H9 (cell line): Measurements from ENCODE around the gene ULK2. TPM values are rescaled to one million over a fixed set of nuclear protein-coding genes. Genes with fewer than 3 reads are reported as not detected.
A peak's percentile ranks its signal among the peaks of the same experiment; 100 is the strongest.

ENCODE experiments used
- DNase-seq: peaks from one replicate; pipeline ENCODE4 v3.0.0-alpha.2; 2017
- H2AFZ ChIP-seq: one replicate; pipeline ENCODE4 v1.6.1; 2013; ENCODE audit warnings: mild to moderate bottlenecking, low read length, control low read depth, moderate library complexity
- H2AK5ac ChIP-seq: 2 replicates; pipeline ENCODE4 v1.6.1; 2013; ENCODE audit warnings: low read length, control low read depth, mixed read lengths; ENCODE audit not compliant: insufficient read length
- H2BK120ac ChIP-seq: one replicate; pipeline ENCODE4 v1.6.1; 2013; ENCODE audit warnings: low read depth, mild to moderate bottlenecking, low read length, control low read depth, inconsistent platforms; ENCODE audit not compliant: poor library complexity, severe bottlenecking
- H2BK12ac ChIP-seq: 2 replicates; pipeline ENCODE4 v1.6.1; 2013; ENCODE audit warnings: low read length, control low read depth, mixed read lengths, low read depth; ENCODE audit not compliant: insufficient read length
- H2BK15ac ChIP-seq: 2 replicates; pipeline ENCODE4 v1.6.1; 2013; ENCODE audit warnings: low read depth, low read length, control low read depth
- H2BK20ac ChIP-seq: one replicate; pipeline ENCODE4 v1.6.1; 2013; ENCODE audit warnings: low read depth, mild to moderate bottlenecking, low read length, control low read depth, inconsistent platforms; ENCODE audit not compliant: poor library complexity, severe bottlenecking
- H2BK5ac ChIP-seq: 2 replicates; pipeline ENCODE4 v1.6.1; 2013; ENCODE audit warnings: low read length, control low read depth, mixed read lengths; ENCODE audit not compliant: insufficient read length
- H3K14ac ChIP-seq: 2 replicates; pipeline ENCODE4 v1.6.1; 2013; ENCODE audit warnings: low read length, control low read depth; ENCODE audit not compliant: insufficient read depth
- H3K18ac ChIP-seq: 2 replicates; pipeline ENCODE4 v1.6.1; 2013; ENCODE audit warnings: low read depth, mild to moderate bottlenecking, mixed read lengths, low read length, control low read depth; ENCODE audit not compliant: insufficient read length
- H3K23ac ChIP-seq: 2 replicates; pipeline ENCODE4 v1.6.1; 2013; ENCODE audit warnings: low read length, control low read depth, mixed read lengths, low read depth; ENCODE audit not compliant: insufficient read length
- H3K23me2 ChIP-seq: 2 replicates; pipeline ENCODE4 v1.6.1; 2013; ENCODE audit warnings: low read depth, mild to moderate bottlenecking, mixed read lengths, low read length, control low read depth; ENCODE audit not compliant: insufficient read length, poor library complexity, severe bottlenecking
- H3K27ac ChIP-seq: 2 replicates; pipeline ENCODE4 v1.5.1; 2013; ENCODE audit warnings: low read length, control low read depth, mixed read lengths, low read depth; ENCODE audit not compliant: insufficient read length
- H3K27me3 ChIP-seq: 2 replicates; pipeline ENCODE4 v1.6.1; 2013; ENCODE audit warnings: low read length, control low read depth, inconsistent platforms; ENCODE audit not compliant: insufficient read depth
- H3K4ac ChIP-seq: 2 replicates; pipeline ENCODE4 v1.6.1; 2013; ENCODE audit warnings: low read depth, mild to moderate bottlenecking, control low read depth, inconsistent platforms, low read length, moderate library complexity
- H3K4me1 ChIP-seq: 2 replicates; pipeline ENCODE4 v1.6.1; 2013; ENCODE audit warnings: low read length, control low read depth, inconsistent platforms; ENCODE audit not compliant: insufficient read depth
- H3K4me2 ChIP-seq: 2 replicates; pipeline ENCODE4 v1.6.1; 2013; ENCODE audit warnings: low read length, control low read depth, mixed read lengths; ENCODE audit not compliant: insufficient read length, insufficient read depth
- H3K56ac ChIP-seq: 2 replicates; pipeline ENCODE4 v1.6.1; 2013; ENCODE audit warnings: low read depth, mild to moderate bottlenecking, mixed read lengths, low read length, control low read depth; ENCODE audit not compliant: insufficient read length
- H3K79me1 ChIP-seq: 2 replicates; pipeline ENCODE4 v1.6.1; 2013; ENCODE audit warnings: low read depth, mild to moderate bottlenecking, moderate library complexity, low read length, control low read depth, inconsistent platforms; ENCODE audit not compliant: insufficient read depth, poor library complexity, severe bottlenecking
- H3K79me2 ChIP-seq: 2 replicates; pipeline ENCODE4 v1.6.1; 2013; ENCODE audit warnings: low read length, control low read depth, inconsistent platforms; ENCODE audit not compliant: insufficient read depth
- H3K9ac ChIP-seq: 2 replicates; pipeline ENCODE4 v1.6.1; 2013; ENCODE audit warnings: low read length, control low read depth, mixed read lengths; ENCODE audit not compliant: insufficient read length; ENCODE audit errors: extremely low read depth
- H3K9me3 ChIP-seq: one replicate; pipeline ENCODE4 v1.6.1; 2013; ENCODE audit warnings: low read depth, low read length, inconsistent platforms; ENCODE audit not compliant: control insufficient read depth
- H3T11ph ChIP-seq: one replicate; pipeline ENCODE4 v1.6.1; 2013; ENCODE audit warnings: mild to moderate bottlenecking, low read length, control low read depth, inconsistent platforms
- H4K20me1 ChIP-seq: one replicate; pipeline ENCODE4 v1.6.1; 2013; ENCODE audit not compliant: control insufficient read depth, insufficient read length, insufficient read depth
- H4K5ac ChIP-seq: 2 replicates; pipeline ENCODE4 v1.6.1; 2013; ENCODE audit warnings: low read depth, mild to moderate bottlenecking, mixed read lengths, low read length, control low read depth; ENCODE audit not compliant: insufficient read length
- H4K8ac ChIP-seq: replicated peaks from 2 replicates; pipeline ENCODE4 v1.6.1; 2013; ENCODE audit warnings: low read length, control low read depth, mixed read lengths, low read depth; ENCODE audit not compliant: insufficient read length
- H4K91ac ChIP-seq: 2 replicates; pipeline ENCODE4 v1.6.1; 2013; ENCODE audit warnings: low read depth, mild to moderate bottlenecking, moderate library complexity, mixed read lengths, low read length, control low read depth; ENCODE audit not compliant: insufficient read length
- H3K27ac Mint-ChIP-seq, 3 experiments: 2 replicates in 2 of 3; 3 replicates in 1 of 3; pipeline ENCODE4 v1.8.0; 2020 to 2021; ENCODE audit warnings: mixed read lengths in 3 of 3, mild to moderate bottlenecking in 1 of 3, moderate library complexity in 1 of 3
- H3K27me3 Mint-ChIP-seq: 2 replicates; pipeline ENCODE4 v1.8.0; 2021; ENCODE audit warnings: low read depth, mild to moderate bottlenecking, moderate library complexity, mixed read lengths
- H3K36me3 Mint-ChIP-seq, 3 experiments: 2 replicates in 2 of 3; 3 replicates in 1 of 3; pipeline ENCODE4 v1.8.0; 2020 to 2021; ENCODE audit warnings: low read depth in 3 of 3, mixed read lengths in 3 of 3; ENCODE audit not compliant: insufficient read depth in 1 of 3
- H3K4me1 Mint-ChIP-seq, 2 experiments: 2 replicates each; pipeline ENCODE4 v1.8.0; 2020; ENCODE audit warnings: mixed read lengths in 2 of 2
- H3K4me3 Mint-ChIP-seq, 2 experiments: 2 replicates in 1 of 2; 3 replicates in 1 of 2; pipeline ENCODE4 v1.8.0; 2020 to 2021; ENCODE audit warnings: mild to moderate bottlenecking in 2 of 2, mixed read lengths in 2 of 2, moderate library complexity in 1 of 2
- H3K9me3 Mint-ChIP-seq, 2 experiments: 2 replicates in 1 of 2; 3 replicates in 1 of 2; pipeline ENCODE4 v1.8.0; 2020; ENCODE audit warnings: mild to moderate bottlenecking in 2 of 2, mixed read lengths in 2 of 2, moderate library complexity in 1 of 2
- WGBS: extraction: QIAGEN DNeasy Blood & Tissue Kit; methylation state at CpG from one replicate; pipeline ENCODE4 v1.1.7; 2013; ENCODE audit warnings: missing lambda C conversion rate, low lambda C conversion rate, mixed read lengths; ENCODE audit not compliant: insufficient read length; ENCODE audit errors: extremely low coverage; 5-methylcytosine and 5-hydroxymethylcytosine counted together
- total RNA-seq: library from RNA; stranded (reverse); gene quantifications from 2 replicates; pipeline ENCODE4 v1.2.1, GENCODE V29; 2021
- TF ChIP-seq, protein P1 (sequence below): fragments of 200-600 bp; sonication (generic); conservative IDR thresholded peaks from 3 replicates; pipeline ENCODE4 v1.8.0; 2021; ENCODE audit warnings: antibody characterized with exemption, mild to moderate bottlenecking

Gene ULK2
- total RNA-seq, 1 experiment from 2014 or later: 11.5 TPM

DNA sequence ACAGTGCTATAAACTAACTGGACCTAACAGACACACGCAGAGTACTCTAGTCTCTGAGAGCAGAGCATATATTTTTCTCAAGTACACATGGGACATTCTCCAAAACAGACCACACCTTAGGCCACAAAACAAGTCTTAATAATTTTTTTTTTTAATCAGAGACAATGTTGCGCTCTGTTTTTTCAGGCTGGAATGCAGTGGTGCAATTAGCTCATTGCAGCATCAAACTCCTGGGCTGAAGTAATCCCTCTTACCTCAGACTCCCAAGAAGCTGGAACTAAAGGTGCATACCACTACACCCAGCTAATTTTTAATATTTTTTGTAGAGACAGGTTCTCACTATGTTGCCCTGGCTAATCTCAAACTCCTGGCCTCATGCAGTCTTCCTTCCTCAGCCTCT, 37.7 kb downstream of the ULK2 start:
- no peak overlapping the region for H3K23ac ChIP-seq
- H2BK15ac ChIP-seq: no peak overlapping the region
- Mint-ChIP-seq H3K9me3 (no peaks in the 10 kb centered on the region), H3K36me3 (peaks cover 0 to 10% (median 4%) of the 10 kb centered on the region in 3 experiments; a peak in 3 of 7 replicates), H3K4me1 (peaks cover 5 to 6% of the 10 kb centered on the region in 2 experiments), H3K27me3 (no peaks in the 10 kb centered on the region), H3K4me3 (no peak overlapping the region), H3K27ac (0 out of 7 replicates have a peak overlapping the region, but pooled peaks of 1 of the 3 experiments have one; percentile 39)
- H3K14ac ChIP-seq: no peak overlapping the region
- H4K20me1 ChIP-seq: no peaks in the 10 kb centered on the region
- no CpG with 5 or more reads among the region's 2 CpGs for WGBS
- no peak overlapping the region for H2BK20ac ChIP-seq
- H3K79me1 ChIP-seq: no peaks in the 10 kb centered on the region
- H3K18ac ChIP-seq: no peak overlapping the region
- no peaks in the 10 kb centered on the region for H3K9me3 ChIP-seq
- H4K91ac ChIP-seq: no peak overlapping the region
- H2AFZ ChIP-seq: no peak overlapping the region
- H3K4me1 ChIP-seq: no peaks in the 10 kb centered on the region; the same call in 1 of the 2 replicates
- H3K9ac ChIP-seq: no peak overlapping the region
- DNase-seq: no peak
- H3T11ph ChIP-seq: no peak overlapping the region
- H3K56ac ChIP-seq: no peak overlapping the region
- H3K27me3 ChIP-seq: no peaks in the 10 kb centered on the region
- no peak overlapping the region for H2BK120ac ChIP-seq
- H3K27ac ChIP-seq: no peak overlapping the region
- H2AK5ac ChIP-seq: no peak overlapping the region
- no peak overlapping the region for H2BK12ac ChIP-seq
- no peak overlapping the region for H4K5ac ChIP-seq
- no peak overlapping the region for H3K4ac ChIP-seq
- H3K4me2 ChIP-seq: no peak overlapping the region
- H4K8ac ChIP-seq: no peak overlapping the region
- H3K79me2 ChIP-seq: no peaks in the 10 kb centered on the region
- H3K23me2 ChIP-seq: no peaks in the 10 kb centered on the region
- TF ChIP-seq, protein P1, sequence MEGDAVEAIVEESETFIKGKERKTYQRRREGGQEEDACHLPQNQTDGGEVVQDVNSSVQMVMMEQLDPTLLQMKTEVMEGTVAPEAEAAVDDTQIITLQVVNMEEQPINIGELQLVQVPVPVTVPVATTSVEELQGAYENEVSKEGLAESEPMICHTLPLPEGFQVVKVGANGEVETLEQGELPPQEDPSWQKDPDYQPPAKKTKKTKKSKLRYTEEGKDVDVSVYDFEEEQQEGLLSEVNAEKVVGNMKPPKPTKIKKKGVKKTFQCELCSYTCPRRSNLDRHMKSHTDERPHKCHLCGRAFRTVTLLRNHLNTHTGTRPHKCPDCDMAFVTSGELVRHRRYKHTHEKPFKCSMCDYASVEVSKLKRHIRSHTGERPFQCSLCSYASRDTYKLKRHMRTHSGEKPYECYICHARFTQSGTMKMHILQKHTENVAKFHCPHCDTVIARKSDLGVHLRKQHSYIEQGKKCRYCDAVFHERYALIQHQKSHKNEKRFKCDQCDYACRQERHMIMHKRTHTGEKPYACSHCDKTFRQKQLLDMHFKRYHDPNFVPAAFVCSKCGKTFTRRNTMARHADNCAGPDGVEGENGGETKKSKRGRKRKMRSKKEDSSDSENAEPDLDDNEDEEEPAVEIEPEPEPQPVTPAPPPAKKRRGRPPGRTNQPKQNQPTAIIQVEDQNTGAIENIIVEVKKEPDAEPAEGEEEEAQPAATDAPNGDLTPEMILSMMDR: no peak
- H2BK5ac ChIP-seq: no peak overlapping the region
